Dendritic cell treated with granulocyte-macrophage colony-stimulating factor and Interleukin-4, amounts not matched to agents 40 ng/mL and 50 ng/mL, for 4 days (primary cell): ENCODE measurements around the gene AGPAT4.

ENCODE experiments used
- H3K27ac Mint-ChIP-seq: one replicate; pipeline ENCODE4 v1.8.0; 2022; ENCODE audit warnings: mild to moderate bottlenecking, mixed read lengths
- H3K27me3 Mint-ChIP-seq: one replicate; pipeline ENCODE4 v1.8.0; 2022; ENCODE audit warnings: mild to moderate bottlenecking, mixed read lengths
- H3K36me3 Mint-ChIP-seq: one replicate; pipeline ENCODE4 v1.8.0; 2022; ENCODE audit warnings: low read depth, mixed read lengths
- H3K4me1 Mint-ChIP-seq: one replicate; pipeline ENCODE4 v1.8.0; 2022; ENCODE audit warnings: low read depth, mixed read lengths
- H3K4me3 Mint-ChIP-seq: one replicate; pipeline ENCODE4 v1.8.0; 2022; ENCODE audit warnings: mild to moderate bottlenecking, moderate library complexity, mixed read lengths
- H3K9me3 Mint-ChIP-seq: one replicate; pipeline ENCODE4 v1.8.0; 2022; ENCODE audit warnings: mixed read lengths
- intact Hi-C: fragments of 100-400 bp; cut with micrococcal nuclease; formaldehyde crosslinking; loops from one replicate; pipeline ENCODE4 v1.15.0; 2022

The AGPAT4 gene

GRCh38 chr6:161161121-161161520 is 112.7 kb downstream of the AGPAT4 start:
- H3K4me3 Mint-ChIP-seq, result no peak overlapping the region
- no peaks in the 10 kb centered on the region for H3K27me3 Mint-ChIP-seq
- no peaks in the 10 kb centered on the region for H3K4me1 Mint-ChIP-seq
- peaks cover 74% of the 10 kb centered on the region for H3K36me3 Mint-ChIP-seq
- no peak overlapping the region for H3K27ac Mint-ChIP-seq
- intact Hi-C loops, result no loop called here
- H3K9me3 Mint-ChIP-seq, result no peaks in the 10 kb centered on the region

GRCh38 chr6:161154796-161155335 is 119.0 kb downstream of the AGPAT4 start:
- Mint-ChIP-seq H3K36me3 (peaks cover 72% of the 10 kb centered on the region), H3K4me1 (peaks cover 11% of the 10 kb centered on the region), H3K9me3 (no peaks in the 10 kb centered on the region), H3K4me3 (no peak overlapping the region), H3K27ac (no peak overlapping the region), H3K27me3 (no peaks in the 10 kb centered on the region)
- intact Hi-C loops, result no loop called here

- H3K9me3 Mint-ChIP-seq, result no peaks in the 10 kb centered on the region
- no peaks in the 10 kb centered on the region for H3K27me3 Mint-ChIP-seq
- intact Hi-C loops, result loop anchor here (2.0 kb wide), 1 partner anchor 217 kb away; no protein-coding TSS in a partner anchor
- H3K4me1 Mint-ChIP-seq, result peaks cover 11% of the 10 kb centered on the region
- H3K36me3 Mint-ChIP-seq, result peaks cover 73% of the 10 kb centered on the region
- H3K4me3 Mint-ChIP-seq, result no peak overlapping the region
- H3K27ac Mint-ChIP-seq, result peak overlapping the region; percentile 9
Observed at GRCh38 chr6:161153725-161154124, 120.1 kb downstream of the AGPAT4 start.

GRCh38 chr6:161152907-161153662 is 120.8 kb downstream of the AGPAT4 start:
- H3K27me3 Mint-ChIP-seq, result no peaks in the 10 kb centered on the region
- H3K9me3 Mint-ChIP-seq, result no peaks in the 10 kb centered on the region
- intact Hi-C loops, result loop anchor here (2.0 kb wide), 1 partner anchor 218 kb away; no protein-coding TSS in a partner anchor
- H3K36me3 Mint-ChIP-seq, result peaks cover 72% of the 10 kb centered on the region
- H3K4me3 Mint-ChIP-seq, result no peak overlapping the region
- H3K4me1 Mint-ChIP-seq, result peaks cover 11% of the 10 kb centered on the region
- H3K27ac Mint-ChIP-seq, result peak overlapping the region; percentile 36

- H3K27ac Mint-ChIP-seq, result peak overlapping the region; percentile 36
- no peak overlapping the region for H3K4me3 Mint-ChIP-seq
- no peaks in the 10 kb centered on the region for H3K9me3 Mint-ChIP-seq
- intact Hi-C loops, result loop anchor here (2.0 kb wide), 1 partner anchor 218 kb away; no protein-coding TSS in a partner anchor
- peaks cover 11% of the 10 kb centered on the region for H3K4me1 Mint-ChIP-seq
- H3K27me3 Mint-ChIP-seq, result no peaks in the 10 kb centered on the region
- H3K36me3 Mint-ChIP-seq, result peaks cover 76% of the 10 kb centered on the region
Observed at GRCh38 chr6:161152527-161152862, 121.4 kb downstream of the AGPAT4 start.

GRCh38 chr6:161151660-161152526 is 122.0 kb downstream of the AGPAT4 start:
- Mint-ChIP-seq H3K9me3 (no peaks in the 10 kb centered on the region), H3K4me1 (peaks cover 11% of the 10 kb centered on the region), H3K27ac (peak overlapping the region; percentile 36), H3K27me3 (no peaks in the 10 kb centered on the region), H3K36me3 (peaks cover 82% of the 10 kb centered on the region), H3K4me3 (no peak overlapping the region)
- intact Hi-C loops, result loop anchor here (2.0 kb wide), 1 partner anchor 219 kb away; no protein-coding TSS in a partner anchor

- Mint-ChIP-seq H3K27ac (no peak overlapping the region), H3K9me3 (no peaks in the 10 kb centered on the region), H3K4me3 (no peak overlapping the region), H3K27me3 (no peaks in the 10 kb centered on the region), H3K36me3 (peaks cover 90% of the 10 kb centered on the region), H3K4me1 (peaks cover 11% of the 10 kb centered on the region)
- intact Hi-C loops, result no loop called here
Observed at GRCh38 chr6:161151059-161151645, 122.7 kb downstream of the AGPAT4 start.

- intact Hi-C loops, result no loop called here
- H3K36me3 Mint-ChIP-seq, result peaks cover 92% of the 10 kb centered on the region
Observed at GRCh38 chr6:161150566-161150965, 123.3 kb downstream of the AGPAT4 start.

GRCh38 chr6:161150136-161150535 is 123.7 kb downstream of the AGPAT4 start:
- H3K9me3 Mint-ChIP-seq, result no peaks in the 10 kb centered on the region
- no peaks in the 10 kb centered on the region for H3K27me3 Mint-ChIP-seq
- H3K27ac Mint-ChIP-seq, result no peak overlapping the region
- H3K4me3 Mint-ChIP-seq, result no peak overlapping the region
- peaks cover 88% of the 10 kb centered on the region for H3K36me3 Mint-ChIP-seq
- peaks cover 11% of the 10 kb centered on the region for H3K4me1 Mint-ChIP-seq
- intact Hi-C loops, result no loop called here

More at GRCh38 chr6:161150566-161150965, 123.3 kb downstream of the AGPAT4 start:
- Mint-ChIP-seq H3K4me1 (peaks cover 11% of the 10 kb centered on the region), H3K4me3 (no peak overlapping the region), H3K27me3 (no peaks in the 10 kb centered on the region), H3K27ac (no peak overlapping the region), H3K9me3 (no peaks in the 10 kb centered on the region)

GRCh38 chr6:161143663-161144430 is 130.0 kb downstream of the AGPAT4 start:
- H3K27me3 Mint-ChIP-seq, result no peaks in the 10 kb centered on the region
- H3K4me3 Mint-ChIP-seq, result no peak overlapping the region
- no peaks in the 10 kb centered on the region for H3K9me3 Mint-ChIP-seq
- H3K36me3 Mint-ChIP-seq, result peaks cover 88% of the 10 kb centered on the region
- H3K27ac Mint-ChIP-seq, result no peak overlapping the region
- peaks cover 10% of the 10 kb centered on the region for H3K4me1 Mint-ChIP-seq
- intact Hi-C loops, result no loop called here

GRCh38 chr6:161142957-161143296 is 130.9 kb downstream of the AGPAT4 start:
- H3K4me3 Mint-ChIP-seq, result no peak overlapping the region
- peaks cover 90% of the 10 kb centered on the region for H3K36me3 Mint-ChIP-seq
- no peak overlapping the region for H3K27ac Mint-ChIP-seq
- peaks cover 10% of the 10 kb centered on the region for H3K4me1 Mint-ChIP-seq
- H3K9me3 Mint-ChIP-seq, result no peaks in the 10 kb centered on the region
- H3K27me3 Mint-ChIP-seq, result no peaks in the 10 kb centered on the region
- intact Hi-C loops, result no loop called here

GRCh38 chr6:161141173-161141572 is 132.7 kb downstream of the AGPAT4 start:
- Mint-ChIP-seq H3K27ac (no peak overlapping the region), H3K27me3 (no peaks in the 10 kb centered on the region), H3K4me3 (no peak overlapping the region), H3K4me1 (peaks cover 24% of the 10 kb centered on the region), H3K9me3 (no peaks in the 10 kb centered on the region), H3K36me3 (peaks cover 90% of the 10 kb centered on the region)
- intact Hi-C loops, result no loop called here

- Mint-ChIP-seq H3K27me3 (no peaks in the 10 kb centered on the region), H3K4me1 (peaks cover 30% of the 10 kb centered on the region), H3K4me3 (no peak overlapping the region), H3K36me3 (peaks cover 92% of the 10 kb centered on the region), H3K9me3 (no peaks in the 10 kb centered on the region), H3K27ac (peak overlapping the region; percentile 12)
- intact Hi-C loops, result no loop called here
Observed at GRCh38 chr6:161140554-161140875, 133.3 kb downstream of the AGPAT4 start.
